Tibial artery (tissue), 4 donors: ENCODE measurements around the gene TMEM203.

ENCODE experiments used
- DNase-seq, 2 donors: peaks; one replicate each; pipeline ENCODE4 v3.0.0-alpha.2; 2019
- H3K27ac ChIP-seq, 2 donors: fragments of 200-600 bp; sonication (generic) in 1 of 2; 1 replicate in 1 of 2; 2 replicates in 1 of 2; pipeline ENCODE4 v1.5.1; 2018 to 2019; ENCODE audit warnings: mild to moderate bottlenecking in 1 of 2
- H3K27me3 ChIP-seq, 2 donors: fragments of 200-600 bp; sonication (generic) in 1 of 2; one replicate each; pipeline versions ENCODE4 v1.5.1 to v1.6.0; 2016 to 2019
- H3K36me3 ChIP-seq, 3 donors: fragments of 200-600 bp; sonication (generic) in 2 of 3; one replicate each; pipeline ENCODE4 v1.5.1; 2016 to 2019; ENCODE audit warnings: mild to moderate bottlenecking in 2 of 3
- H3K4me1 ChIP-seq, 4 donors: fragments of 200-600 bp; sonication (generic) in 2 of 4; 1 replicate in 3 of 4; 2 replicates in 1 of 4; pipeline ENCODE4 v1.5.1; 2016 to 2019
- H3K4me3 ChIP-seq, 2 donors: fragments of 200-600 bp; sonication (generic) in 1 of 2; 1 replicate in 1 of 2; 2 replicates in 1 of 2; pipeline ENCODE4 v1.5.1; 2018 to 2019; ENCODE audit warnings: mild to moderate bottlenecking in 2 of 2
- H3K9me3 ChIP-seq, 3 donors: fragments of 200-600 bp; sonication (generic) in 1 of 3; one replicate each; pipeline ENCODE4 v1.5.1; 2016 to 2019
- CTCF ChIP-seq, 2 experiments: fragments of 200-600 bp in 1 of 2; fragments of 450-650 bp in 1 of 2; IDR thresholded peaks; one replicate each; pipeline ENCODE4 v1.5.1; 2017 to 2019; ENCODE audit warnings: antibody characterized with exemption in 2 of 2, mild to moderate bottlenecking in 1 of 2, moderate library complexity in 1 of 2
- intact Hi-C: fragments of 100-400 bp; cut with DNase I; formaldehyde crosslinking; loops from one replicate; pipeline ENCODE4 v1.15.0; 2023; ENCODE audit warnings: low total_unique reads

The TMEM203 gene

GRCh38 chr9:137195525-137196220 is 9.8 kb downstream of the TMEM203 start:
- Histone ChIP-seq H3K27ac (no peak overlapping the region), H3K4me1 (peaks cover 4 to 58% (median 24%) of the 10 kb centered on the region in 4 donors)

DNA sequence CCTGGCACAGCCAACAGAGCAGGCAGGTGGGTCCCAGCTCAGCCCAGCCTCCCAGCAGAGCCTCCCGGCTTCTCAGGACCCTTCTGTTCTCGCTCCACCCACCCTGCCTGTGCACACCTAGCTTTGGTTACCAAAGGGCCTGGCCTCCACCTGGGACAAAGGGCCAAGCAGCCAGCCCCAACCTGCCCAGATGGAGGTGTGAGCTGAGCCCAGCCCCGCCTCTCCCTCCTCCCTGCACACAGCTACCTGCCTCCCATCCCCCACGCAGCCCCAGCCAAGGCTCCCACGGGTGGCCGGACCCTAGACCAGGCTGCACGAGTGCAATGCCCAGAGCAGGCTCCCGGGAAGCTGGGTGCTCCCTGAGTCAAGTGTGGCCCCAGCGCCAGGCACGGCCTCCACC is 10.5 kb downstream of the TMEM203 start:
- no peak for DNase-seq
- intact Hi-C loops: no loop called here
- H3K36me3 ChIP-seq: peaks cover 6 to 27% (median 20%) of the 10 kb centered on the region in 3 donors
- H3K4me1 ChIP-seq: peaks cover 7 to 66% (median 31%) of the 10 kb centered on the region in 4 donors
- no peaks in the 10 kb centered on the region for H3K9me3 ChIP-seq
- no peak overlapping the region for H3K4me3 ChIP-seq
- no peak overlapping the region for H3K27ac ChIP-seq
- no peak for TF ChIP-seq CTCF (IDR thresholded peaks at IDR 0.05)
- no peaks in the 10 kb centered on the region for H3K27me3 ChIP-seq

More at GRCh38 chr9:137195525-137196220, 9.8 kb downstream of the TMEM203 start:
- no peak for TF ChIP-seq CTCF (IDR thresholded peaks at IDR 0.05)
- Histone ChIP-seq H3K4me3 (no peak overlapping the region), H3K36me3 (peaks cover under 1 to 19% (median 12%) of the 10 kb centered on the region in 3 donors), H3K27me3 (no peaks in the 10 kb centered on the region), H3K9me3 (no peaks in the 10 kb centered on the region)
- no peak for DNase-seq
- intact Hi-C loops: no loop called here

DNA sequence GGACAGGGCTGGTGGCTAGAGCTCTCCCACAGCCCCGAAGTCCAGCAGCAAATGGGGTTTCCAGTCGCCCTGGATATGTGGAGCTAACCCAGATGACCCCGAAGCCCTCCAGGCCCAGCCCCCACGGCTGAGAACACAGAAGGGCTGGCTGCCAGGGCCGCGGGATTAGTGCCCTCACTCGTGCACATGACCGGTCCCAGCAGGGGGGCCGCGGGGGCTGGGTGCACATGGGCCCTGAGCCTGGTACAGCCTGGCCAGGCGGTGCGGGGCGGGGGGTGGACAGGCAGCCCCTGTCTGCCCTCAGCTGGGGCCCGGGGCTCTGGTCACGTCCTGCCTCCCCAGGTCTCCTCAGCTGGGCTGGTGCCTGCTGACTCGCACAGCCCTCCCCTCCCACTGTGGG is 11.1 kb downstream of the TMEM203 start:
- peaks cover 6 to 29% (median 21%) of the 10 kb centered on the region in 3 donors for H3K36me3 ChIP-seq
- H3K27ac ChIP-seq: no peak overlapping the region
- H3K27me3 ChIP-seq: no peaks in the 10 kb centered on the region
- H3K4me1 ChIP-seq: peaks cover 10 to 66% (median 31%) of the 10 kb centered on the region in 4 donors
- intact Hi-C loops: no loop called here
- H3K9me3 ChIP-seq: no peaks in the 10 kb centered on the region
- DNase-seq: no peak
- TF ChIP-seq CTCF (IDR thresholded peaks at IDR 0.05): no peak
- H3K4me3 ChIP-seq: no peak overlapping the region

DNA sequence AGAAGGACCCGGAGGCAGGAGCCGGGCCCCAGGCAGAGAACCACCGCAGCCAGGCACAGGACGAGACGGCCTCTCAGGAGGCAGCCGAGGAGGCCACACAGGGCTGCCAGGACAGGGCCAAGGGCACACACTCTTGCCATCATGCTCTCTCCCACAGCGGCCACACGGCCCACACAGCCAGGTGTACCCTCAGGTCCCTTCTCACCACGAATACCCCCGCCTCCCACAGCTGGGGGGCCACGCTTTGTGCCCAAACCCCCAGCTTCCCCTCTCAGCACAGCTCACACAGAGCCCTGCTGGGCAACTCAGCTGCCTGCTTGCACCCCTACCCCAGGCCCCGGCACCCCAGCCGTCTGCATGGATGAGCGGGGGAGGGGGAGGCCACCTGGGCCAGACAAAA is 11.7 kb downstream of the TMEM203 start:
- no peak for TF ChIP-seq CTCF (IDR thresholded peaks at IDR 0.05)
- Histone ChIP-seq H3K27me3 (no peaks in the 10 kb centered on the region), H3K9me3 (no peaks in the 10 kb centered on the region), H3K36me3 (peaks cover 6 to 29% (median 21%) of the 10 kb centered on the region in 3 donors), H3K27ac (no peak overlapping the region), H3K4me1 (peaks cover 8 to 63% (median 29%) of the 10 kb centered on the region in 4 donors), H3K4me3 (no peak overlapping the region)
- intact Hi-C loops: no loop called here
- no peak for DNase-seq

- intact Hi-C loops: no loop called here
- no peaks in the 10 kb centered on the region for H3K9me3 ChIP-seq
Observed at GRCh38 chr9:137192859-137193258, 12.6 kb downstream of the TMEM203 start.

More at GRCh38 chr9:137192859-137193258, 12.6 kb downstream of the TMEM203 start:
- Histone ChIP-seq H3K4me3 (no peak overlapping the region), H3K27me3 (no peaks in the 10 kb centered on the region), H3K36me3 (peaks cover 6 to 29% (median 21%) of the 10 kb centered on the region in 3 donors), H3K27ac (no peak overlapping the region), H3K4me1 (peaks cover 8 to 56% (median 22%) of the 10 kb centered on the region in 4 donors)
- DNase-seq: no peak
- no peak for TF ChIP-seq CTCF (IDR thresholded peaks at IDR 0.05)
